Activated gamma-delta T cell treated with Interleukin-2 at 50 U/mL for 16 hours (primary cell): ENCODE measurements around the gene PTGDR.
A peak's percentile ranks its signal among the peaks of the same experiment; 100 is the strongest.

ENCODE experiments used
- DNase-seq: peaks from one replicate; pipeline ENCODE4 v3.0.0-alpha.2; 2020

PTGDR gene

DNA sequence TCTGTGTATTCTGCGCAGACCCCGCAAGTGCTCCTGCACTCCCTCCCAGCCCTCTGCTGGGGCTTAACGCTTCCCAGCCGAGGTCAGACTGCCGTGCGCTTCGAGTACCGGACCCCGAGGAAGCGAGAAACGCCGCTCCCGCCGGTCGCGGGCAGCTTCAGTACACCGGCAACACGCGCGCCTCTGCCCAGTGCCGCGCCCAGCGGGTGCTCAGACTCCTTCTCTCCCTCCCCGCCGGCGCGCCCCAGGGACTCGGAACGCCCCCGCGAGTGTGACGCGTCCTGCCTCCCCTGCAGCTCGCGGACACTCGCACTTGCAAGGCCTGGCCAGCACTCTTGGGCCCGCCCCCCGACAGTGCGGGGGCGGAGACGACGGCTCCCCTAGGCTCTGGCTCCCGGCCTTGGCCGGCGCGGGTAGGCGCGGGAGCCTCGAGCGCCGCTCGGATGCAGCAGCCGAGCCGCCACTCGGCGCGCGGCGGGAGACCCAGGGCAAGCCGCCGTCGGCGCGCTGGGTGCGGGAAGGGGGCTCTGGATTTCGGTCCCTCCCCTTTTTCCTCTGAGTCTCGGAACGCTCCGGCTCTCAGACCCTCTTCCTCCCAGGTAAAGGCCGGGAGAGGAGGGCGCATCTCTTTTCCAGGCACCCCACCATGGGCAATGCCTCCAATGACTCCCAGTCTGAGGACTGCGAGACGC lies 46.6 kb downstream of the PTGDR start, which contains the start of gene PTGER2:
Gene PTGER2, plus strand, starts transcription at position 410 of the 692 bp plus-strand sequence. Its CDS starts 237 bp downstream, at position 647.
- DNase-seq, result peak; percentile 74

DNA sequence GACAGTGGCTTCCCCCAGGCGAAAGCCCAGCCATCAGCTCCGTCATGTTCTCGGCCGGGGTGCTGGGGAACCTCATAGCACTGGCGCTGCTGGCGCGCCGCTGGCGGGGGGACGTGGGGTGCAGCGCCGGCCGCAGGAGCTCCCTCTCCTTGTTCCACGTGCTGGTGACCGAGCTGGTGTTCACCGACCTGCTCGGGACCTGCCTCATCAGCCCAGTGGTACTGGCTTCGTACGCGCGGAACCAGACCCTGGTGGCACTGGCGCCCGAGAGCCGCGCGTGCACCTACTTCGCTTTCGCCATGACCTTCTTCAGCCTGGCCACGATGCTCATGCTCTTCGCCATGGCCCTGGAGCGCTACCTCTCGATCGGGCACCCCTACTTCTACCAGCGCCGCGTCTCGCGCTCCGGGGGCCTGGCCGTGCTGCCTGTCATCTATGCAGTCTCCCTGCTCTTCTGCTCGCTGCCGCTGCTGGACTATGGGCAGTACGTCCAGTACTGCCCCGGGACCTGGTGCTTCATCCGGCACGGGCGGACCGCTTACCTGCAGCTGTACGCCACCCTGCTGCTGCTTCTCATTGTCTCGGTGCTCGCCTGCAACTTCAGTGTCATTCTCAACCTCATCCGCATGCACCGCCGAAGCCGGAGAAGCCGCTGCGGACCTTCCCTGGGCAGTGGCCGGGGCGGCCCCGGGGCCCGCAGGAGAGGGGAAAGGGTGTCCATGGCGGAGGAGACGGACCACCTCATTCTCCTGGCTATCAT lies 47.3 kb downstream of the PTGDR start:
- DNase-seq, result peak; percentile 34

DNA sequence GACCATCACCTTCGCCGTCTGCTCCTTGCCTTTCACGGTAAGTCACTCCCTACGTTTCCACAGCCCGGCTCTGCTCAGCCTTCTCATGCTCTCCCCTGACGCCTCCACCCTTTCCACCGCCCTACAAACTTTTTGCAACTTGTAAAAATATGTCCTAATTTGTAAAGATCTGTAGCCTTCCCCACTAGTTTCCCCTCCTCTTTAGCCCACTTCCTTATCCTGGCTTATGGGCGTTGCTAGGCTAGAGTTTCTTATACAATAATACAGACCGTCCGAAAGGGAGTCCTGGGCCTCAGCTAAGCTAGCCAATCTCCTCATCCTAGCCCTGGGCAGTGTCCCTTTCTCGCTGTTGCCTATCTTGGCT lies 47.8 kb downstream of the PTGDR start:
- no peak for DNase-seq

DNA sequence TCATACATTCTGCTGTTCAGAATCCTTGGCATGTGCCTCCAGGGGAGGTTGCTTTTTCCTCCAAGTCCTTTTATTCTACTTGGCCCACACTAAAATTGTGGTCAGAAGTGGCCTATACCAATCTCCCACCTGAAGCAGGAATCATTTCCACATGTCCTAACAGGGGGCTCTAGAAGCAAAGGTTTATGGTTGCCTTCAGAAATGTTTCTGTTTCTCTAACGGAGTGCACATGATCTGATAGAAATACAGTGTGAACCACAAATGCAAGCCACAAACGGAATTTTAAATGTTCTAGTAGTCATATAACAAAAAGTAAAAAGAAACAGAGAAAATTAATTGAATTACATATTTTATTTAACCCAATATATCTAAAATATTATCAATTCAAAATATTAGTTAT lies 50.6 kb downstream of the PTGDR start:
- no peak for DNase-seq

DNA sequence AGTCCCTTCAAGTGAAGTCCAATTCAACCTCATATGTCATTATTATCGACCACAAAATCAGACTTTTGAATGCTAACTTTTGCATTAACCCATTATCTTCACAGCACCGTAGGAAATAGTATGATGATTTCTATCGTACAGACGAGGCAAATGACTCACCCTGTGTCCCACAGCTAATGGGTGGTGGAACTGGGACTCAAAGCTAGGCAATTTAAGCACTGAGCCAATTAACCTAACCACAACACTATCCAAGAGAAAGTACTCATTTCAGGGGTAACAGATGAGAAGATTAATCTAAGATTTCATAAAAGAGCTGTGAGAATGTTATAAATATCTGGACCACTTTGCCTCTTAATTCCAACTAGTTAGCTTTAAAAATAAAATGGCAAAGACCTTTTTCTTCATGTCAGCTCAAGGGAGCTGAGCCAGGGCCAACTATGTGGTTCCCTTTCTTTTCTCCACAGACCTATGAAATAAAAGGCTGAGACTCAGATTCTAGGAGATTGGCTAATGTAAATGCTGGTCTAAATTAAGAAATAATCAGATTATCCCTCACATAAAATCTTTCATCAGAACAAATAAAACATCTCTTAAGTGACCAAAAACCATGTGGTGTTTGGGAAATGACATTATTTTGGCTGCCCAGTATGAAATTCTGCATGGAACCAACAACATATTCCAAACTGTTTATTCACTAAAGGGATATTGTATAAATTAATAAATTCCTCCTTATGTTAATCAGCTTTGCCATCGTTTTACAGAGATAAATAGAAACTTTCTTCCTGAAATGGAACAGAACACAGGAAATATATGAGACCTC lies 51.5 kb downstream of the PTGDR start:
- no peak for DNase-seq

DNA sequence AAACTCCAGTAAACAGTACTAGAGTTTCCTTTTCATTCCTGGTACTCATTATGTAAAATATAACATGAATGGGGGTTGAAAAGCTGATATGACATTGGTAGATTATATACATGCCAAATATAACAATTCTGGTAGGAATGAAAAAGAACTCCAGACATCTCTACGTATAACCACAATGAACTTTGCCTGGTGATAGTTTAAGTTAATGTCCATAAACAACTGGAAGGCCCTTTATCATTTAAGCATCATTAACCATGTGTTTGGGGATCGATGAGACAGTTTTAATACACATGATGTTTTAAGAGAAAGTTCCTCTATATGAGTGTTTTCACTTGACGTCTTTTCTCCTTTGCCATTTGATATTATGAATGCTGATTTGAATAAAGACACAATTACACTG lies 52.4 kb downstream of the PTGDR start:
- DNase-seq, result no peak

DNA sequence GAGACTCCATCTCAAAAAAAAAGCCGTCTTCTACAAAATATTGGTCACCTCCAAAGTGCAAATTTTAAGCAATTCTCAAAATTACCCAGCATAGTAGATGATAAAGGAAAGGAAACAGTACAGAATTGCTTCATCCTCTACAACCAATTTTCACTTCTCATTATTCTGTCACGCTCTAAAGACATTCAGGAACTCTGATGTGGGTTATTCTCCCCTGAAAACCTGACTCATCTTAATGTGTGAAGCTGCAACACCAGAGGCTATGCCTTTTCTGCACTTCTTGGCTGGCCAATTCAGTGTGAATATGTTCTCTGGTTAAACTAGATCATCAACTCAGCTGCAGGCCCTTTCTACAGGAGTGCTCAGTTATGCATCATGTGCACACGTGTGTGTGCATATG lies 57.6 kb downstream of the PTGDR start:
- peak; percentile 18 for DNase-seq

DNA sequence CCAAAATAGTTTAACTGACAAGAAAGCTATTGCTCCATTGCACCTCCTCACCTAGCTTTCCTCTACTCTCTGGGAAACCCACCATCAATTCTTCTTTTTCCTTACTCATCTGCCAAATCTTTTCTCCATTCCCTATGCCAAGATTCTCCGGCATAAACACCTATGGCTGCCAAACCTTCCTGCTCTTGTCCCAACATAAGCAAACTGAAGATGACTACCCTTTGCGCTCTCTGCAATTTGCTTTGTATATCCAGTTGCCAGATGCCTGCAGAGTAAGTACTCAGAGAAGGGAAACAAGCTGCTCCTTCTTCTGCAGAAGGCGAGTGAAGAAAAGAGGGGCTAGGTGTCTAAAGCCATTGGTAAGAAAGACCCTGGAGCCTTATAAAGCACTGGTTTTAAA lies 58.1 kb downstream of the PTGDR start:
- no peak for DNase-seq
